Cardiac fibroblast (primary cell): ENCODE results near the gene IL1RL1.

Experiments
- DNase-seq, 2 donors: peaks; one replicate each; pipeline versions ENCODE4 v3.0.0 to v3.0.0-alpha.2; 2010; ENCODE audit warnings: low read depth in 2 of 2
- H3K4me3 ChIP-seq, 2 donors: replicated peaks in 1 of 2; 1 replicate in 1 of 2; 2 replicates in 1 of 2; pipeline ENCODE4 v1.5.1; 2011; ENCODE audit warnings: low read depth in 2 of 2, low read length in 2 of 2, mild to moderate bottlenecking in 2 of 2, moderate library complexity in 1 of 2
- TF ChIP-seq, protein P1 (sequence below): IDR thresholded peaks from one replicate; pipeline ENCODE4 v1.5.1; 2011; ENCODE audit warnings: low read depth, mild to moderate bottlenecking, low read length, inconsistent platforms

IL1RL1 gene

DNA sequence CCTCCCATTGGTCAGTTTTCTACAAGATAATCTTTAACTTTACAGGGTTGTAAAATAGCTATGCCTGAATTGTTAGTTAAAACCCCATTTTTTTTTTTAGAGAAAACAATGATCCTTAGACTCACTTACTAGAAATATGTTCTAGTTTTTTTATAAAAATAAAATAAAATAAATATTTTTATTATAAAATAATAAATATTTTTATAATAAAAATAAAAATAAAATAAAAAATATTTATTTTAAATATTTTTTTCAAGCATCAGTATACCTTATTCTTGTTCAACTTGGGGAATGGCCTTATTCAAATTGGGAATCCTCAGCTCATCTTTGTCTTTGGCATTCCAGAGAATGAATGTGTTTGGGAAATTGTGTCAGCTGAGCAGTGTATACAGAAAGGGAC, 20.8 kb upstream of the IL1RL1 start:
- no peak overlapping the region for H3K4me3 ChIP-seq
- TF ChIP-seq, protein P1, sequence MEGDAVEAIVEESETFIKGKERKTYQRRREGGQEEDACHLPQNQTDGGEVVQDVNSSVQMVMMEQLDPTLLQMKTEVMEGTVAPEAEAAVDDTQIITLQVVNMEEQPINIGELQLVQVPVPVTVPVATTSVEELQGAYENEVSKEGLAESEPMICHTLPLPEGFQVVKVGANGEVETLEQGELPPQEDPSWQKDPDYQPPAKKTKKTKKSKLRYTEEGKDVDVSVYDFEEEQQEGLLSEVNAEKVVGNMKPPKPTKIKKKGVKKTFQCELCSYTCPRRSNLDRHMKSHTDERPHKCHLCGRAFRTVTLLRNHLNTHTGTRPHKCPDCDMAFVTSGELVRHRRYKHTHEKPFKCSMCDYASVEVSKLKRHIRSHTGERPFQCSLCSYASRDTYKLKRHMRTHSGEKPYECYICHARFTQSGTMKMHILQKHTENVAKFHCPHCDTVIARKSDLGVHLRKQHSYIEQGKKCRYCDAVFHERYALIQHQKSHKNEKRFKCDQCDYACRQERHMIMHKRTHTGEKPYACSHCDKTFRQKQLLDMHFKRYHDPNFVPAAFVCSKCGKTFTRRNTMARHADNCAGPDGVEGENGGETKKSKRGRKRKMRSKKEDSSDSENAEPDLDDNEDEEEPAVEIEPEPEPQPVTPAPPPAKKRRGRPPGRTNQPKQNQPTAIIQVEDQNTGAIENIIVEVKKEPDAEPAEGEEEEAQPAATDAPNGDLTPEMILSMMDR: no peak
- no peak for DNase-seq

GRCh38 chr2:102291319-102292075, 19.9 kb upstream of the IL1RL1 start:
- no peak overlapping the region for H3K4me3 ChIP-seq
- TF ChIP-seq, protein P1: no peak
- no peak for DNase-seq

DNA sequence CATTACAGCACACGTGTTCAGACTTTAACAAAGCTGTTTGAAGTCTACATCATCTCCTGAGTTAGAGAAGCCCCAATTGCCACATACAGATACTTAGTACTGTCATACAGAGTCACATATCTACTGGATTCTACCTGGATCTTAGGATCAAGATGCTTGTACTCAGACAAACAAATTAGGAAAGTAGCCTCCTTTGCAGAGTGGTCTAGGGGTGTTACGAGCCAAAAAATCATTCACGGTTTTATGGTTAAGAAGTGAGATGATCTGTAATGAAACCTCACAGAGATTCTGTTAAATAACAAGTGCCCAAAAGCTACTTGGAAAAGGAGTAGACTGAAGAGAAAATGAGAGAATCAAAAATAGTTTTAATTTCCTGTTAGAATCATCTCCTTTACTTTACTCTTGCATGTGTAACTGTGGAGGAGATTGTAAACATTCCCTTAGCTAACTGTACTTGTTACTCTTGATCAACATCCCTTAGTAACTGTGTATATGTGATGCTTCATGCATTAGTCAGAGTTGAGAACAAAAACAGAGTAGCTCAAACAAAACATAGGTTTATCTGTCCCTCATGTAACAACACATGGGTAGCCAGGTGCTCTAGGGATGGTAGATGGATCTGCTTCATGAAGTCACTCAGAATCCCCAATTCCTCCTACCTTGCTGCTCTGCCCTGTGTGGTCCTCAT, 16.4 kb upstream of the IL1RL1 start:
- TF ChIP-seq, protein P1: no peak
- H3K4me3 ChIP-seq: no peak overlapping the region
- DNase-seq: peak; percentile 52 to 81

DNA sequence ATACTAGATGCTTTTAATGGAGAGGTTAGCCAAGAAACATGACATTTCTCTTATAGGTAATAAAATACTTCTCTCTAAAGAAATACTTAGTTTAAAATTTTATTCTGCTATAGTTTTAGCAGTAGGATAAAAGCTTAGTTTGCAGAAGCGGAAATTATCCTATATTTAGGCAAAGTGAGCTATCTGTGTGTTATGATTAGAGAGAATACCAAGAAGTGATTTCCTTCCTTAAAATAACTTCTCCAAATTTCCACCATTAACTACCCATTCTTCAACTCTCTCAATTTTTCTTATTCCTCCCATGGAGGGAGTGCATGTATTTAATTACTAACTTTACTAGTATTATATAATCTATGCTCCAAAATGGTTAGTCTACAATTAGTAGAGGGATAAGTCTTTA, 15.8 kb upstream of the IL1RL1 start:
- no peak overlapping the region for H3K4me3 ChIP-seq
- no peak for DNase-seq
- TF ChIP-seq, protein P1: no peak

GRCh38 chr2:102296449-102296848, 14.9 kb upstream of the IL1RL1 start:
- TF ChIP-seq, protein P1: no peak
- no peak overlapping the region for H3K4me3 ChIP-seq
- DNase-seq: no peak

- peak in 1 of 2 donors; percentile 75 for DNase-seq
- TF ChIP-seq, protein P1: no peak
- no peak overlapping the region for H3K4me3 ChIP-seq
Observed at GRCh38 chr2:102297891-102298290, 13.5 kb upstream of the IL1RL1 start.
